Measurements from ENCODE around the gene PAX6.

Gene PAX6

GRCh38 chr11:31797190-31798056, 13.7 kb downstream of the PAX6 start:
- no peak for DNase-seq (ENCODE audit: low spot score)

- DNase-seq (ENCODE audit: low spot score) = no peak
Measured at GRCh38 chr11:31796499-31797189, 14.5 kb downstream of the PAX6 start.

DNA sequence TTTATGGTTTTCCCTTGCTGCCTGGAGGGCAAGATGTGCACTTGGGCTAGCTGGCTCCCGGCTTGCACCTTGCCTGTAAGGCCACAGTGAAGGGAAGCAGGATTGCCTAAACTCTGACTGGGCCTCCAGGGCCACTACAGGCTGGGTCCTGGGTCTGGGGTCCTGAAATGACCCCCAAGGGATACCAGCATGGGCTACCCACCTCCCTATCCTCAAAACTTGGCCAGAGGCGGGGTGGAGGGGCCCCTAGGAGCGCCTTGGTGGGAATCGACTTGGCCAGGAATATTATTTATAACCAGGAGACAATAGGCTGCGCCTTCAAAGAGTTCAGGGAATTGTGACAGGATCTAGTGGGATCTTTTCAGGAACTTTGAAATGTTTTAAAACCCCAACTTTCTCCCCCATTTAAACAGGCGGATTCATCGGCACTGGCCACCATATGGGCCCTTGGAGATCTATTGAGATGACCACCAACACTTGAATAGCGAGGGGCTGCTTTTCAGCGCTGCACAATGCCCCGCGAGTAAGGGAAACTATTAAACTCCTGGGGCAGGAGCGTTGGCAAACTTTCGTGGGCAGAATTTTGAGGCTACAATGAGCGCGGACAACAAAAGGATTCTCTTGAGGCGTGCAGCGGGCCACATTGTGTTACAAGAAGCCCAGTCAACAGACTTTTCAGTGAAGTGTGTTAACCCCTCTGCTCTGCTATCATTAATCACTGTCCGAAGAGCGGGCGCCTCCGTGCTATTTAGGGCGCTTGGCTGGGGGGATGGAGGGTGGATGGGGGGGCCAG, 15.2 kb downstream of the PAX6 start:
- DNase-seq (ENCODE audit: low spot score) = no peak

DNA sequence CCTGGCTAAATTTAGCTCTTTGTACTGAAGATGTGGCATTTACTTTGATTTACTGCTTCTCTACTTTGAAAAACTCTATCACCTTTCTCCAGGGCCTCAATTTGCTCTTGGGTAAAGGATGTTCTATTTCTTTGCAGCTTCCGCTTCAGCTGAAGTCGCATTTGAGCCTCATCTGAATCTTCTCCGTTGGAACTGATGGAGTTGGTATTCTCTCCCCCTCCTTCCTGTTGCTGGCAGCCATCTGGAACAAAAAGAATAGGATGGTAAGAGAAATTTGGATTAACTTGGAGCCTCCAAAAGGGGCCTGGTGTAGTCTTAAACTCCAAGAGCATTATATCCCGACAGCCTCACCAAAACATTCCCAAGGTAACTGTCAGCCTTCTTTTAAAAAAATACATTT, 16.6 kb downstream of the PAX6 start:
- no peak for DNase-seq (ENCODE audit: low spot score)

DNA sequence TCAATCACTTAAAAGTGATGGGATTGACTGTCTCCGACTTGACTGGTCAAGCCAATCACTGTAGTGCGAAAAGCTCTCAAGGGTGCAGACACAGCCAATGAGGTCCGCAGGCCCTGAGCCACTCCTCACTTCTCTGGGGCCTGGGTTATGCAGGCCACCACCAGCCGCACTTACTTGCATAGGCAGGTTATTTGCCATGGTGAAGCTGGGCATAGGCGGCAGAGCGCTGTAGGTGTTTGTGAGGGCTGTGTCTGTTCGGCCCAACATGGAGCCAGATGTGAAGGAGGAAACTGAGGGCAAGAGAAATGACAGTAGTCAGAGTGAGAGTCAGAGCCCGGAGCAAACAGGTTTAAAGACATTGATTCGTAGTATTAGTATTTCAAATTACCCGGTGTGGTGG, 17.9 kb downstream of the PAX6 start:
- DNase-seq (ENCODE audit: low spot score) = no peak

GRCh38 chr11:31792456-31792855, 18.7 kb downstream of the PAX6 start:
- no peak for DNase-seq (ENCODE audit: low spot score)

DNA sequence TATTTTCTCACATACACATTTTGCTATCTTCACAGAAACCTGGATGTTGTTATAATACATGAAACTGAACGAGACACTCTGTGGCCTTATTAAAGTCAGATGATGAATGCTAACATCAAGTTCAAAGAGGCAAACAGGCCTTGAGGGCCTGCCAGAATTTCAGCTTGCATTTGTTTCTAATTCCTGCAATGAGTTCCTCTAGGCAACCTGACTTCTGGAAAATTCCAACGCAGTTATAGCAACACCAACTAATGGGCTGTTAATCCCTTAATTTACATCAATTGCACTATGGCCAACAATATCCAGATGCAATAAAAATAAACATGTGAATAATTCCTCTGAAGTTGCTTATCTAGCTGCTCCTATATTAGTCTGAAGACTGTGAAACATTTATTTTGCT, 19.1 kb downstream of the PAX6 start:
- no peak for DNase-seq (ENCODE audit: low spot score)

DNA sequence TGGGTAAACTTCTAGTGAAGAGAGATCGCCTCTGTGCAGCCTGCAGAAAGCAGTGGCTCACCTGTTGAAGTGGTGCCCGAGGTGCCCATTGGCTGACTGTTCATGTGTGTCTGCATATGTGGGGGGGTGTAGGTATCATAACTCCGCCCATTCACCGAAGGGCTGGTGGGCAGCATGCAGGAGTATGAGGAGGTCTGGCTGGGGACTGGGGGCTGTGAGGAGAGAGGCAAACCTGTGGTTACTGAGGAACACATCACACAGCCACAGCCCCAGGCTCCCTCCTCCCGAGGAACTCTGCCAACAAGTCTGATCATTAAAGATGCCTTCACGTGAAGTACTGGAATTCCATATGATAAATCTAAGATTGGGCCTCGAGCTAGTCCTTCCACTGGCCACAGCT, 20.5 kb downstream of the PAX6 start:
- no peak for DNase-seq (ENCODE audit: low spot score)

DNA sequence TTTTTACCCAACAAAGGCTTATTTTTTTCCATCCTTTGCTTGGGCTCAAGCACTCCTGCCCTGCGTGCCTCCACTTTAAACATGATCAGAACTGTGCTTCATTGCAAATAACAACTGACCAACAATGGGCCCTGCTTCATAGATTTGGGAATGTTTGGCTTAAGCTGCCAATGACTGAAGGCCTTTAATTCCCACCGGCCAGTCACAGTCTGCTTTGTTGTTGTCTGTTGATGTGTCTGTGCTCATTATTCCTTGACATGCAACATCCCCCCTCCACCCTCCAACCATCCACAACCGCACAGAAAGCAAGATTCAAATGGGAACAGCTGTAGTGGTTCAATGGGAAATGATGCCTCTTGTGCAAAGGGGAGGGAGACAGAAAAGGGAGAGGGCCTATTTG, 23.0 kb downstream of the PAX6 start:
- no peak for DNase-seq (ENCODE audit: low spot score)

DNA sequence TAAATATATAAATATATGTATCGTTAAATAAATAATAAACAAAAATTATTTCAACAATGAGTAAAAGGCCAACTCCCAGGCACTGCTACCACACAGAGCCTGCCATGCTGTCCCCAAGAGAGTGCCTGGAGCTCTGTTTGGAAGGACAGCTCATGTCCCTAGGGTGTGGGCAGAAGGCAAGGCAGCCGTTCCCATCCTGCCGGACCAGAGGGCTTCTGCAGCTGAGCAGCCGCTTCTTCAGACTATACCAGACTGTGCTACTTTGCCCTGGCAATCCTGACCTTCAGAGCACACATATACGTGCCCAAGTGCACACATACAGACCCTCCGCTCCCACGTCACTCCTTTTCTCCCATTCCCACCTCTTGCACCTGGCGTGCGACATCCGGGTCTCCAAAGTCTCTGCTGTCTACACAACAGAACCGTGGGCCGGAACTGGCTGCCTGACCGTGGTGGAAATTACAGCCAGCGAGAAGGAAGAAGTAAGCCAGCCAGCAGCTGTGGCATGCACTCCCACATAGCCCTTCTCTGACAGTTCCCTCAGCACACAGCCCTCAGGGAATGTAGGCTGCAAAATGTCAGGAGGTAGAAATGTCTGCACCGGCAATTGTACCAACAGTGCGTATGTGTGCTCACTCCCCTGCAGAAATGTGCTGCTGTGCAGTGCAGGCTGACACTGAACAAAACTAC, 24.0 kb downstream of the PAX6 start:
- no peak for DNase-seq (ENCODE audit: low spot score)

- no peak for DNase-seq (ENCODE audit: low spot score)
Measured at GRCh38 chr11:31784611-31785010, 26.5 kb downstream of the PAX6 start.

- DNase-seq (ENCODE audit: low spot score) = no peak
Measured at GRCh38 chr11:31783252-31783651, 27.9 kb downstream of the PAX6 start.

- DNase-seq (ENCODE audit: low spot score) = no peak
Measured at GRCh38 chr11:31782257-31782656, 28.9 kb downstream of the PAX6 start.

DNA sequence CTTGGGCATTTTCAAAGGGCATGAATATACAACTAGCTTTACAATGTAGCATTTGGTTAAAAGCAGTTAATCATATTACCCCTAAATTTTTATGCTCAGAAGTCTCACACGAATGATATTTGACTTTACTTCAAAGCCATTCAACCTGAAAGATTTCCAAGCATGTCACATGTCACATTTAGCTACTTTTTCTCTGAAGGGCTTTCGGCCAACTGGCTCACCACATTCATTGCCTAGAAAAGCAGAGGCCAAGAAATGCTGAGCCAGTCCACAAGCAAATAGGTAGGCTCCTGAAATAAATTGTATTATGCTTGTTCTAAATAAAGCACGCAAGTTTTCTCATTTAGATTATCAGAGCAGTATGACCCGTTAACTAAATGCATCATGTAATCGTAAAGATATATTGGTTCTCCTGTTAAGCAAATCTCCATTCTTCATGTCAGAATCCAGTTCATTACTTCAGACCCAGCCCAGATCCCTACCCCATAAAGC, 30.6 kb downstream of the PAX6 start:
- DNase-seq (ENCODE audit: low spot score) = no peak

DNA sequence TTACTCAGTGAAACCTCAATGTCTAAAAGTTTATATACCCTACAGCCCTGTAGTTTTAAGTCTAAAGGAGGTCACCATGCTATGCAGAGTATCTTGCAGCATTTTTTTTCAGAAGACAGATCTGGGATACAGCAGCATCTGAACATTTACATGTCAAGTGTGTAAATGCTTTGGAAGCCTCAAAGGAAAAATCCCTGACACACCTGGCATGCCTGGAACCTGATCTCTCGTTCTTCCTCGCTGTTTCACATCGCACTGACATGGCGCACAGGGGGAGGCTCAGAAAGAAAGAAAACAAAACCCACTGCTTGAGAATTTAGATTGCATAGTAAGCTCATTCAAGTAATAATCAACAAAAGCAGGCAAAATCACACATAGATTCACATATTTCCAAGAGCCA, 31.0 kb downstream of the PAX6 start:
- DNase-seq (ENCODE audit: low spot score) = no peak

- no peak for DNase-seq (ENCODE audit: low spot score)
Measured at GRCh38 chr11:31779374-31779791, 31.7 kb downstream of the PAX6 start.

DNA sequence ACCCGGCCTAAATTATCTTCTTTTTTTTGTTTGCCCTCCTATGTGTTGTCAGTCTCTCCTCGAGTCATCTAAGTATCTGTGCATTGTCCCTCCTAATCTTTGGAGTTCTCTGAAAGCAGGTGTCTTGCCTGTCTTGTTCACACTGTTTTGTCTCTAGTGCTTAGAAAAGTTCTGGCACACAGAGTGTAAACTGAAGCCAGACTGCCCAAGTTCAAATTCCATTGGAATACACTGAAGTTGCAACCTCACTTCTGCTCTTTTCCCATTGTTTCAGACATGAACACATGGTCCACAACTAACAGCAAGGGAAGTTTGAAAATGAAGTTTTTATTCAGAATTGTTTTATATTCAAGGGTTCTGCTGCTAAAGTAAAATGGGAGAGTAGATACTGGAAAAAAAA, 38.7 kb downstream of the PAX6 start:
- no peak for DNase-seq (ENCODE audit: low spot score)

GRCh38 chr11:31770011-31770700, 41.0 kb downstream of the PAX6 start:
- DNase-seq (ENCODE audit: low spot score) = no peak

DNA sequence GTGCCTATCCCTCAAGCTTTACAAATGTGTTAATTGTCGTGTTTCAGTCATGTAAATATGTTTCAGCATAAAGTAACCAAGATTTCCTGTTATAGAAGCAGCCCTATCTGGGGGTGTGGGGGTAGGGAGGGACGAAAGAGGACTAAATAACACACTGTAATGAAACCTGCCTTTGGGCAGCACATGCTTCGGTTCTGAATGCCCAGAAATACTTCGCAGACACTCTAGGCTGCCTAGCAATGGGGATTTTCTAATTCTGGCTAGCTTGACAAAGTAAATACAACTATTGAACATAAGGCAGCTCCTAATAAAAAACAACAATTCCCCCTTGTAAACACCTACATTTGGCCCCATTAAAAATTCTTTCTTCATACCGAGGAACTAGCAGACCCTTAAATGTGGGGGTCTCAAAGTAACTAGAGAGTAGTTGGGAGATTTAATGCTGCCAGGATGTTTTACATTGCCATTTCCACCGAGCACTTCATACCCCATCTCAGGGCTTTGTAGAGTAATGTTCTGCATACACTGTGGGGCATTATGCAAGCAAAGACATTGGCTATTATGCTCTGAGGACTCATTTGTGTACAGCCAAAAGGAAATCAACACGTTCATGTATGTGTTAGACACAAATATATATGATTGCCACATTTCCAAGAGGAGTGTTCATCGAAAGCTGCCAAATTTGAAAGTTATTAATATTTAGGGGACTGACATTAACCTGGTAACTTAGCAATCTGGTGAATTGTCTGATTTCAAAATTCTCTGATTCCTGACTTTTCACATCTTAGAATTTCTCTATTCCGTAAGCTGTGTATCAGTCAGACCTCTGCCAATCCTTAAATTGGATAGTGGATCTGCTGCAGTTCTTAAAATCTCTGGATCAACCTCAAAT, 42.1 kb downstream of the PAX6 start:
- DNase-seq (ENCODE audit: low spot score) = peak; percentile 73

- no peak for DNase-seq (ENCODE audit: low spot score)
Measured at GRCh38 chr11:31767685-31768084, 43.4 kb downstream of the PAX6 start.

Data from Ammon's horn (tissue), 1 donor.